ENCODE data around the gene SLC22A7.

Gene SLC22A7

DNA sequence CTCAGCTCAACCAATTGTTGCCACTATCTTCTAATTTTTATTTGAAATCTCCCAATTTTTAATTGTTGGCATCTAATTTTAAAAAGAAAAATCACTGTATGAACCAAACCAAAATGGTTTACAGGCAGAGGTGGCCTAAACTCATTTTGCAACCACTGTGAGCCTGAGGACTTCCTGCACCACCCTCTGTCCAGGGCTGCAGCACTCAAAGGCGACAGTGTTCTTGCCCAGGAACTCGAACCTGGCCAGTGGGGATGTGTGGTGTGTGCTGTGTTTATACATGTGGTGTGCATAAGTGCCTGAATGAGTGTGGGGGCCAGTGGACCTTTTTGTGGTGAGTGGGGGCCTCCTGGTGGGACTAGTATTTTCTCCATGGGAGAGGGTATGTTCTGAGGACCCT, 24.4 kb upstream of the SLC22A7 start:
- no peaks in the 10 kb centered on the region for H3K9me3 ChIP-seq (ENCODE audit: control insufficient read depth, low read length)
- H3K4me2 ChIP-seq (ENCODE audit: low read length): no peak overlapping the region
- no peak overlapping the region for H3K27ac ChIP-seq
- no peaks in the 10 kb centered on the region for H3K27me3 ChIP-seq (ENCODE audit: control insufficient read depth, insufficient read depth, low read length)
- no peaks in the 10 kb centered on the region for H3K79me2 ChIP-seq
- peaks cover 10% of the 10 kb centered on the region for H3K4me1 ChIP-seq
- H3K36me3 ChIP-seq (ENCODE audit: control insufficient read depth, insufficient read depth, low read length): no peaks in the 10 kb centered on the region
- TF ChIP-seq, protein P1, sequence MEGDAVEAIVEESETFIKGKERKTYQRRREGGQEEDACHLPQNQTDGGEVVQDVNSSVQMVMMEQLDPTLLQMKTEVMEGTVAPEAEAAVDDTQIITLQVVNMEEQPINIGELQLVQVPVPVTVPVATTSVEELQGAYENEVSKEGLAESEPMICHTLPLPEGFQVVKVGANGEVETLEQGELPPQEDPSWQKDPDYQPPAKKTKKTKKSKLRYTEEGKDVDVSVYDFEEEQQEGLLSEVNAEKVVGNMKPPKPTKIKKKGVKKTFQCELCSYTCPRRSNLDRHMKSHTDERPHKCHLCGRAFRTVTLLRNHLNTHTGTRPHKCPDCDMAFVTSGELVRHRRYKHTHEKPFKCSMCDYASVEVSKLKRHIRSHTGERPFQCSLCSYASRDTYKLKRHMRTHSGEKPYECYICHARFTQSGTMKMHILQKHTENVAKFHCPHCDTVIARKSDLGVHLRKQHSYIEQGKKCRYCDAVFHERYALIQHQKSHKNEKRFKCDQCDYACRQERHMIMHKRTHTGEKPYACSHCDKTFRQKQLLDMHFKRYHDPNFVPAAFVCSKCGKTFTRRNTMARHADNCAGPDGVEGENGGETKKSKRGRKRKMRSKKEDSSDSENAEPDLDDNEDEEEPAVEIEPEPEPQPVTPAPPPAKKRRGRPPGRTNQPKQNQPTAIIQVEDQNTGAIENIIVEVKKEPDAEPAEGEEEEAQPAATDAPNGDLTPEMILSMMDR (IDR thresholded peaks at IDR 0.05): no peak
- no peak overlapping the region for H3K9ac ChIP-seq
- no peak overlapping the region for H3K4me3 ChIP-seq (ENCODE audit: low read depth, low read length)
- no peak overlapping the region for H2AFZ ChIP-seq

DNA sequence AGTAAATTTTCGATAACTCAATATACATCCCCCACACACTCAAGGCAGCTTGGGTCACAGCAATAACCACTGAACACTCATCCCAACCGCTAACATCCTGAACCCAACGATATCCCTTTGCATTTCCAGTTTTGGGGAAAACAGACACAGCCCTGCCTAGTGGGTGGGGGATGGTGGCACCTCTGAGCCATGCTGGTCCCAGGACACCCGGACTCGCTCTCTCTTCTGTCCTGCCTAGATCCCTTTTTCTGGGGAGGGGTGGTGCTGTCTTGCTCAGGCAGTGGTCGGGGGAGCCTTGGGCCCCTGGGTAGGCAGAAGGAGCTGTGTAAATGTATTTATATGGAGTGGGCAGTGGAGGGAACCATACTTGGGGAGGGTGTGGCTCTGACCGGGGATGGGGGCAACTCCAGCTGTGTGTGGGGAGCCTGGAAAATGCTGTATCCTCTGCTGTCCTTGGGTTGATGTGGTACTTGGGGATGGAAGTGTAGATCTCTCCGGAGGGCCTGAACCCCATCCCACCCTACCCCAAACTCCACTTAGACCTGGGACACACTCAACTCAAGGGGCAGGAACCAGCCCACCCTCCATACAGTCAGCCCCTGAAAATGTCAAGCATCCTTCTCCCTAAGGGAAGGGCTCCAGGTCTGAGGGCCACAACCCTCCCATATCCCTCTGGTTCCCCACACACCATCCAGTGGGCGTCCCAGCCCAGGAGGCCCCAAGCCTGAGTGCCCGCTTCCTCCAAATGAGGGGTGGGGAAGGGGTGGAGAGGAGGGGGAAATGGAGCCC, 23.7 kb upstream of the SLC22A7 start:
- Histone ChIP-seq H3K4me3 (ENCODE audit: low read depth, low read length) (no peak overlapping the region), H3K27ac (no peak overlapping the region), H3K36me3 (ENCODE audit: control insufficient read depth, insufficient read depth, low read length) (no peaks in the 10 kb centered on the region), H2AFZ (no peak overlapping the region), H3K4me1 (peaks cover 7% of the 10 kb centered on the region), H3K27me3 (ENCODE audit: control insufficient read depth, insufficient read depth, low read length) (no peaks in the 10 kb centered on the region), H3K9ac (no peak overlapping the region), H3K79me2 (no peaks in the 10 kb centered on the region), H3K4me2 (ENCODE audit: low read length) (no peak overlapping the region), H3K9me3 (ENCODE audit: control insufficient read depth, low read length) (no peaks in the 10 kb centered on the region)
- TF ChIP-seq, protein P1 (IDR thresholded peaks at IDR 0.05): no peak

DNA sequence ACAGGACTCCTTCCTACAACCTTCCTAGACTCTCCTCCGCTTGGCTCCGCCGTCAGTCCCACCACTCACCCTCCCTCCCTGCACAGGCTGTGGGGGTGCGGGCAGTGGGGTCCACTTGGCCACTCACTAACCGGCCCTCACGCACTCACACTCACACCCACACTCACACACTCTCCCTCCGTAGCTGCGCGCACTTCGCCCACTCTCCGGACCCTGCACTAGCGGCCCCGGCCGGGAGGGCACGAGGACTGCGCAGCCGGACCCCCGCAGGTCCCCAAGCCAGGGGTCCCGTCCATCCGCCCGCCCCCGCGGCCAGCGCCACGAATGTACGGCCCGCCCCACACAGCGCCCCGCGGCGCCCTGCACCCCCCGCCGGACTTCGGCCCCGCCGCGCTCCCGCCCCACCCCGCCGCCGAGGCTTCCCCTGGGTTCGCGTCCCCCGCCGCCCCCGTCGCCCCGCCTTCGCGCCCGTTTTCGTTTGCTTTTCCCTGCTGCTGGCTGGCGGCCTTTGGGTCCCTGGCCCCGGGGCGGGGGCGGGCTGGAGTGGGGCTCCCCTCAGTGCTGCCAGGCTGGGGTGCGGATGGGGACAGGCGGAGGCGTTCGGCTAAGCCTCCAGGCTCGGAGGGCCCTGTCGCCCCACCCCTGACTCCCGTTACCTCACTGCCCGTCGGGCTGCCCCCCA, 23.0 kb upstream of the SLC22A7 start:
- no peaks in the 10 kb centered on the region for H3K27me3 ChIP-seq (ENCODE audit: control insufficient read depth, insufficient read depth, low read length)
- H3K4me1 ChIP-seq: peaks cover 3% of the 10 kb centered on the region
- H3K4me2 ChIP-seq (ENCODE audit: low read length): peak overlapping the region; percentile 54
- H3K27ac ChIP-seq: no peak overlapping the region
- no peaks in the 10 kb centered on the region for H3K79me2 ChIP-seq
- peak overlapping the region; percentile 54 for H2AFZ ChIP-seq
- H3K9me3 ChIP-seq (ENCODE audit: control insufficient read depth, low read length): no peaks in the 10 kb centered on the region
- H3K4me3 ChIP-seq (ENCODE audit: low read depth, low read length): no peak overlapping the region
- TF ChIP-seq, protein P1 (IDR thresholded peaks at IDR 0.05): no peak
- H3K36me3 ChIP-seq (ENCODE audit: control insufficient read depth, insufficient read depth, low read length): no peaks in the 10 kb centered on the region
- no peak overlapping the region for H3K9ac ChIP-seq

DNA sequence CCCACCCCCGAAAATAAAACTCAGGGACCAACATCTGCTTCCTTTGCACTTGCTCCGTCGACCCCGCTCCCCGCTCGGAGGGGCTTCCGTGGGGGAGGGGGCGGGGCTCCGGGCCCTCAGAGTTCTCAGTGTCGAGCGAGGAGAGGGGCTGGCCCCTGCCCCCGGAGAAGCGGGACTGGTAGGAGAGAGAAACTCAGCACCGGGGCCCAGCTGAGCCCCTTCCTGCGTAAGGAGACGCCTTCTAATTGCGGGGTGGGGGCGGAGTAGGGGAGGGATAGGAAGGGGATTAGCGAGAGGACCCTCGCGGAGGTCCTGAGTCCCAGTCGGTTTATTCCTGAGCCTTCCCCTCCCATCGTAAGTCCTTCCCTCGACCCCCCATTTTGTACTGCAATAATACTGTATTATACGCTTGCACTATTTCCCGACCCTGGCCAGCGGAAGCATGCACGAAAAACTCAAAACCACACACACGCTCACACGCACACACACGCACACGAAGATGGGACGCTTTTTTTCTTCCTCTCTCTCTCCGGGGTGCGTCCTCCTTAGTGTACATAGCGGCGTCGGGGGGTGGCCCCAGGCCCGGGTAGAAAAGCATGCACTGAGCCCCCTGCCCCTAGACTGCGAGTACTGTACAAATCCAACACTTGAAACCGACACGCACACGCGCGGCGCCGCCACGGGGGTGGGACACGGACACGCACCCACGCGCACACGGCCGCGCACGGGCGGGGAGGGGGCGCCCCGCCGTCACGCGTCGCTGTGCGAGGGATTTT, 22.1 kb upstream of the SLC22A7 start:
- TF ChIP-seq, protein P1 (IDR thresholded peaks at IDR 0.05): no peak
- no peak overlapping the region for H3K27ac ChIP-seq
- H3K4me1 ChIP-seq: no peaks in the 10 kb centered on the region

More for the DNA sequence above, 22.1 kb upstream of the SLC22A7 start:
- Histone ChIP-seq H3K4me2 (ENCODE audit: low read length) (no peak overlapping the region), H3K36me3 (ENCODE audit: control insufficient read depth, insufficient read depth, low read length) (no peaks in the 10 kb centered on the region), H3K27me3 (ENCODE audit: control insufficient read depth, insufficient read depth, low read length) (no peaks in the 10 kb centered on the region), H3K9ac (no peak overlapping the region), H3K79me2 (no peaks in the 10 kb centered on the region), H2AFZ (no peak overlapping the region), H3K4me3 (ENCODE audit: low read depth, low read length) (no peak overlapping the region), H3K9me3 (ENCODE audit: control insufficient read depth, low read length) (no peaks in the 10 kb centered on the region)

Measured in parathyroid adenoma (tissue), 2 donors.